ENCODE measurements around the gene GPR180.

GPR180 gene

GRCh38 chr13:94677799-94678198 lies 76.1 kb downstream of the GPR180 start:
- Mint-ChIP-seq H3K9me3 (no peaks in the 10 kb centered on the region), H3K36me3 (ENCODE audit: low read depth) (no peaks in the 10 kb centered on the region), H3K4me3 (no peak overlapping the region), H3K27me3 (ENCODE audit: low read depth) (peaks cover 49% of the 10 kb centered on the region), H3K4me1 (no peaks in the 10 kb centered on the region), H3K27ac (no peak overlapping the region)
- TF ChIP-seq, protein P1, sequence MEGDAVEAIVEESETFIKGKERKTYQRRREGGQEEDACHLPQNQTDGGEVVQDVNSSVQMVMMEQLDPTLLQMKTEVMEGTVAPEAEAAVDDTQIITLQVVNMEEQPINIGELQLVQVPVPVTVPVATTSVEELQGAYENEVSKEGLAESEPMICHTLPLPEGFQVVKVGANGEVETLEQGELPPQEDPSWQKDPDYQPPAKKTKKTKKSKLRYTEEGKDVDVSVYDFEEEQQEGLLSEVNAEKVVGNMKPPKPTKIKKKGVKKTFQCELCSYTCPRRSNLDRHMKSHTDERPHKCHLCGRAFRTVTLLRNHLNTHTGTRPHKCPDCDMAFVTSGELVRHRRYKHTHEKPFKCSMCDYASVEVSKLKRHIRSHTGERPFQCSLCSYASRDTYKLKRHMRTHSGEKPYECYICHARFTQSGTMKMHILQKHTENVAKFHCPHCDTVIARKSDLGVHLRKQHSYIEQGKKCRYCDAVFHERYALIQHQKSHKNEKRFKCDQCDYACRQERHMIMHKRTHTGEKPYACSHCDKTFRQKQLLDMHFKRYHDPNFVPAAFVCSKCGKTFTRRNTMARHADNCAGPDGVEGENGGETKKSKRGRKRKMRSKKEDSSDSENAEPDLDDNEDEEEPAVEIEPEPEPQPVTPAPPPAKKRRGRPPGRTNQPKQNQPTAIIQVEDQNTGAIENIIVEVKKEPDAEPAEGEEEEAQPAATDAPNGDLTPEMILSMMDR (IDR thresholded peaks at IDR 0.05; ENCODE audit: unreplicated experiment in 3 of 3): no peak

DNA sequence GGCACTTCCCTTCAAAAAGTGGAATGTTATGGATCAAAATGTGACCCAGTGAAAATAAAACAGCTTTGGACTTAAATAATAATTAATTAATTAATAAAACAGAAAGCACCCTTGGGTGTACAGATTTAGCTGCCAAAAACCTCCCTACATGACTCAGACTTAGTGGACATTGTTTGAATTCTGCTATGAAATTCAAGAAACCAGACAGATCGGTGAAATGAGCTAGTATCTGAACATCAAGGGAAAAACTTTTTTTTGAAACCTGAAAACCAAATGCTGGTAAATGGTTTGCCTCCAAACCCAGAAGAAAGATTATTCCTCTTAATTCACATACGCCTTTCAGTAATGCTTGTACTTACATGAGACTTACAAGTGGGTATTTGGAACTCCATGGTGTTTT lies 77.2 kb downstream of the GPR180 start:
- Mint-ChIP-seq H3K27me3 (ENCODE audit: low read depth) (peaks cover 56% of the 10 kb centered on the region), H3K9me3 (no peaks in the 10 kb centered on the region), H3K4me1 (no peaks in the 10 kb centered on the region), H3K27ac (no peak overlapping the region), H3K4me3 (no peak overlapping the region), H3K36me3 (ENCODE audit: low read depth) (no peaks in the 10 kb centered on the region)
- TF ChIP-seq, protein P1 (IDR thresholded peaks at IDR 0.05; ENCODE audit: unreplicated experiment in 3 of 3): no peak

GRCh38 chr13:94679614-94680013 lies 78.0 kb downstream of the GPR180 start:
- Mint-ChIP-seq H3K27ac (no peak overlapping the region), H3K36me3 (ENCODE audit: low read depth) (no peaks in the 10 kb centered on the region), H3K4me3 (no peak overlapping the region), H3K27me3 (ENCODE audit: low read depth) (peaks cover 51% of the 10 kb centered on the region), H3K4me1 (no peaks in the 10 kb centered on the region), H3K9me3 (no peaks in the 10 kb centered on the region)
- TF ChIP-seq, protein P1 (IDR thresholded peaks at IDR 0.05; ENCODE audit: unreplicated experiment in 3 of 3): no peak

DNA sequence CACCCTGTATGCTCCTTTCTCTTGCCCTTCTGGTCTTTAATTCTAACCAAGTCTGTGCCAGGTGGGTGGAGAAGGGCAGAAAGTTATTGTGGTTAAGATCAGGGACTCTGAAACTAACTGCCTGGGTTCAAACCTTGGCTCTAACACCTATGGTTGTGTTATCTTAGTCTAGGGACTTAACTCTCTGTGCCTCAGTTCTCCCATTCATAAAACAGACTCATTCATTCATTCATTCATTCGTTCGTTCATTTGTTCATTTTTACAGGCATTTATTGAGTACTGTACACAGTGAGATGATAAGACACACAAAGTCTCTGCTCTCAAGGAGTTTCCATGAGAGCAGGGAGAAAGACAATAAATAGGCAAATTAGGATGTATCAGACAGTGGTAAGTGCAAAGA lies 80.6 kb downstream of the GPR180 start:
- TF ChIP-seq, protein P1 (IDR thresholded peaks at IDR 0.05; ENCODE audit: unreplicated experiment in 3 of 3): no peak
- H3K9me3 Mint-ChIP-seq: no peaks in the 10 kb centered on the region

DNA sequence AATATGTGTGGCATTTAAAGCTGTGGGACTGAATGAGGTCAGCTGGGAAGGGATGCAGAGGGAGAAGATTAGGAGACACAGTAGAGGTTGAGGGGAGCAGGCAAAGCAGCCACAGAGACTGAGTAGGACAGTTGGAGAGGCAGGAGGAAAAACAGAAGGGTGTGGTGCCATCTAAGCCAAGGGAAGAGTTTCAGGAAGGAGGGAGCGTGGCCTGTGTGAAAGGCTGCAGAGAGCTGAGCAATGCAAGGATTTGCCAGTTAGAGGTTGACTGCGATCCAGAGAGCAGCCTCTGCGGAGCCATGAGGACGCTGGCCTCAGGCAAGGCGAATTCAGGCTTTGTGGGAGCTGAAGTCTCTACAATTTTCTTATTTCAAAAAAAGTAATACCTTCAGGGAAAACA lies 81.8 kb downstream of the GPR180 start:
- no peaks in the 10 kb centered on the region for H3K36me3 Mint-ChIP-seq (ENCODE audit: low read depth)
- TF ChIP-seq, protein P1 (IDR thresholded peaks at IDR 0.05; ENCODE audit: unreplicated experiment in 3 of 3): no peak

More for the DNA sequence above, 80.6 kb downstream of the GPR180 start:
- no peak overlapping the region for H3K4me3 Mint-ChIP-seq
- H3K4me1 Mint-ChIP-seq: no peaks in the 10 kb centered on the region
- H3K27me3 Mint-ChIP-seq (ENCODE audit: low read depth): peaks cover 29% of the 10 kb centered on the region
- no peaks in the 10 kb centered on the region for H3K36me3 Mint-ChIP-seq (ENCODE audit: low read depth)
- no peak overlapping the region for H3K27ac Mint-ChIP-seq

More for the DNA sequence above, 81.8 kb downstream of the GPR180 start:
- Mint-ChIP-seq H3K4me3 (no peak overlapping the region), H3K27me3 (ENCODE audit: low read depth) (peaks cover 24% of the 10 kb centered on the region), H3K9me3 (no peaks in the 10 kb centered on the region), H3K27ac (no peak overlapping the region), H3K4me1 (no peaks in the 10 kb centered on the region)

All from nephron (organoid).